Brain microvascular endothelial cell (primary cell): ENCODE results near the gene UNC13B.
A peak's percentile ranks its signal among the peaks of the same experiment; 100 is the strongest.
"Not testable (repeated sequence)": the region's sequence is repeated elsewhere in the genome, so short reads cannot be mapped to it uniquely, and the experiment has no call there.

Experiments used
- DNase-seq: peaks from one replicate; pipeline ENCODE4 v3.0.0-alpha.2; 2020
- H3K27ac ChIP-seq: fragments of 250-450 bp; sonication (Bioruptor Pico); 2 replicates; pipeline ENCODE4 v1.5.1; 2020; ENCODE audit warnings: mild to moderate bottlenecking, moderate library complexity
- H3K27me3 ChIP-seq: fragments of 250-450 bp; sonication (Bioruptor Pico); replicated peaks from 2 replicates; pipeline ENCODE4 v1.5.1; 2020; ENCODE audit warnings: mild to moderate bottlenecking
- H3K36me3 ChIP-seq: fragments of 250-450 bp; sonication (Bioruptor Pico); replicated peaks from 2 replicates; pipeline ENCODE4 v1.5.1; 2020; ENCODE audit warnings: mild to moderate bottlenecking
- H3K4me3 ChIP-seq: 2 replicates; pipeline ENCODE4 v1.5.1; 2011; ENCODE audit warnings: low read depth, mild to moderate bottlenecking, control low read depth, low read length, moderate library complexity
- in situ Hi-C: cut with HindIII; loops from 2 replicates; pipeline ENCODE4 v1.10.0; 2017; ENCODE audit warnings: low sequenced_read_pairs, low pct_ligation_motif_present
- TF ChIP-seq, protein P1 (sequence below): IDR thresholded peaks from 2 replicates; pipeline ENCODE4 v1.5.1; 2011; ENCODE audit warnings: low read depth, mild to moderate bottlenecking, moderate library complexity, low read length, control low read depth, inconsistent platforms; ENCODE audit errors: missing control alignments

Gene UNC13B

DNA sequence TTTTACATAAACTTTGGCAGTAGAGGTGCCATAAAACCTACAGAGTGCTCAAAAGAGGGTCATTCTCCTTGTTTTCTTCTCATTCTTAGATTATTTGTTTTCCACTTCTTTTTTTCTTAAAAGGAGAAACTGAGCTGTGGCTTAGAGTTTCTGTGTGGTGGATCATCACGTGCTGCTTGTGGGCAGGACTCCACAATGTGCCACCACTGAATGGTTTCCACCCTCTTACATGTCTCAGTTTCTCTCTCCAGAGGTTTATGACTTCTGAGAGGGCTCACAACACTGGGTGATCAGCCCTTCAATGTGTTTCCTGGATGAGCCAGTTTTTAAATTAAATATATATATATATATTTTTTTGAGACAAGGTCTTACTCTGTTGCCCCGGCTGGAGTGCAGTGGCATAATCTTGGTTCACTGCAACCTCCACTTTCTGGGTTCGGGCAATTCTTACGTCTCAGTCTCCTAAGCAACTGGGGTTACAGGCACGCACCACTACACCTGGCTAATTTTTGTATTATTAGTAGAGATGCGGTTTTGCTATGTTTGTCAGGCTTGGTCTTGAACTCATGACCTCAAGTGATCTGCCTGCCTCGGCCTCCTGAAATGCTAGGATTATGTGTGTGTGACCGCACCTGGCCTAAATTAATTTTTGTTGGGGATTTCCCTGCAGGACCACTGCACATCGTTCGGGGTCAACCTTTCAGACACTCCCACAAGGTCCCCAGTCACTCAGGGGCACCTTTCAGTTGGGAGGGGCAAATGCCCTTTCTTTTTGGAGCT lies 3.1 kb upstream of the UNC13B start:
- Histone ChIP-seq H3K27ac (no peak overlapping the region), H3K4me3 (no peak overlapping the region), H3K36me3 (no peaks in the 10 kb centered on the region), H3K27me3 (no peaks in the 10 kb centered on the region)
- no peak for DNase-seq
- TF ChIP-seq, protein P1, sequence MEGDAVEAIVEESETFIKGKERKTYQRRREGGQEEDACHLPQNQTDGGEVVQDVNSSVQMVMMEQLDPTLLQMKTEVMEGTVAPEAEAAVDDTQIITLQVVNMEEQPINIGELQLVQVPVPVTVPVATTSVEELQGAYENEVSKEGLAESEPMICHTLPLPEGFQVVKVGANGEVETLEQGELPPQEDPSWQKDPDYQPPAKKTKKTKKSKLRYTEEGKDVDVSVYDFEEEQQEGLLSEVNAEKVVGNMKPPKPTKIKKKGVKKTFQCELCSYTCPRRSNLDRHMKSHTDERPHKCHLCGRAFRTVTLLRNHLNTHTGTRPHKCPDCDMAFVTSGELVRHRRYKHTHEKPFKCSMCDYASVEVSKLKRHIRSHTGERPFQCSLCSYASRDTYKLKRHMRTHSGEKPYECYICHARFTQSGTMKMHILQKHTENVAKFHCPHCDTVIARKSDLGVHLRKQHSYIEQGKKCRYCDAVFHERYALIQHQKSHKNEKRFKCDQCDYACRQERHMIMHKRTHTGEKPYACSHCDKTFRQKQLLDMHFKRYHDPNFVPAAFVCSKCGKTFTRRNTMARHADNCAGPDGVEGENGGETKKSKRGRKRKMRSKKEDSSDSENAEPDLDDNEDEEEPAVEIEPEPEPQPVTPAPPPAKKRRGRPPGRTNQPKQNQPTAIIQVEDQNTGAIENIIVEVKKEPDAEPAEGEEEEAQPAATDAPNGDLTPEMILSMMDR: no peak
- in situ Hi-C loops: no loop called here

DNA sequence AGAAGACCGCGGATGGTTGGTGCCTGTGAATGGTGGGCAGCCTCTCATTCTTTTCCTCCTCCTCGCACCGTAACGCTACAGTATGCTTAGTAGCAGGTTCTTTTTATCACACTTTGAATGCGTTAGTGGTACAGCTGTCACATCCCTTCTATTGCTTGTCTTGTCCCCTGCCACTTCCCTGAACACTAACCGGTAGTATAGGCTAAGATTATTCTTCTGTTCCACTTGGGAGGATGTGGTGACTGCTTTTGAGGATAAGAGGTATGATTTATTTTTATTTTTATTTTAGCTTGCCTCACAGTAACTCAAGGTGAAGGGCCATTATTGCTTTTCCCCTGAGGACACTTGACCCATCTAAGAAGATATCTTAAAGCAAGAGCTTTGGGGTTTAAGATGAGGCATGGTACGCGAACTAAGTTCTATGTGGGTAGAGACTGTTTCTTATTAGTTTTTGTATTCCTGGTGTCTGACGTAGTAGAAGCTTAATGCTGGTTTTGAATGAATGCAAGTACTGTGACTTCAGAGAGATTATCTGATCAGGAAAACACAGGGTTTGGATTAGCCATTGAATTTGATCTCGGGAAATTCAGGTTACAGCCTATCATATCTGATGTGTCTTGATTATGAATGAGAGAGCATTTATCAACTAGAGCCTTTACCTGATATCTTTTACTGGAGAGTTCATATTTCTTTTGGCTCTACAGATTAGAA lies 951 bp downstream of the UNC13B start:
- no peak for DNase-seq
- in situ Hi-C loops: no loop called here
- Histone ChIP-seq H3K27me3 (no peaks in the 10 kb centered on the region), H3K27ac (no peak overlapping the region), H3K36me3 (no peaks in the 10 kb centered on the region), H3K4me3 (peak overlapping the region; percentile 89)
- TF ChIP-seq, protein P1: no peak

DNA sequence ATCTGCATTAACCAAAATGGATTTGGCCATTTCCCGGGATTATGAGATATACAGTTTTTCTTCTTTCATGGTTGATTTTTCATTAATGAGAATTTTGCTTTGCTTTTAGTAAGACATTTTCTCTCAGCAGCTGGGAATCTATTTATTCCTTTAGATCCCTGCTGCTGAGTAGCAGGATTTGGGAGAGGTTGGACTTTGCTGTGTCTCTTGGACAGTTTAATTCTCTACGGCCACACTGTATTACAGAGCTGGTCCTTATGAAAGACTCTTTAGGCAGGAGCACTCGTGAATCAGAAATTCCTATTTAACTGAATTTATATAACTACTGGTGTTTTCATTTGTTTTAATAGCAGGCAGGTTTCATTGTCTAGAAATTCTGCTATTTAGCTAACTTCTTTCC lies 1.6 kb downstream of the UNC13B start:
- no peak for DNase-seq
- in situ Hi-C loops: no loop called here
- Histone ChIP-seq H3K4me3 (no peak overlapping the region), H3K36me3 (no peaks in the 10 kb centered on the region), H3K27ac (no peak overlapping the region), H3K27me3 (no peaks in the 10 kb centered on the region)
- TF ChIP-seq, protein P1: no peak

DNA sequence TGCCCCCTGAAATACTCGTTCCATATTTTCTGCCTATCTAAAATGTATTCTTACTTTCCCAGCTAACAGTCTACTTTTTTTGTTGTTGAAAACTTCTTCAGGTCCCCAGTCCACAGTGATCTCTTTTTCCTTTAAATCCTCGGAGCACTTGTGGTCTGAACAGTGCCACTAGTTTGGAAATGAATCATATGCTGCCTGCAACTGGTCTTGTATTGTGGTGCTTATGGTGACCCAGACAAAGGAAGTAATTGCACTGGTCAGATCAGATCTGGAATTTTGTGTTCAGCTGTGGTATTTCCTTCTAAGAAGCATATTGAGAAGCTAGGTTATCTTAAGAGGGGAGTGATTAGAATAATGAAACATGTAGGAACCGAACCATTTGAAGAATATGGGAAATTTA lies 2.9 kb downstream of the UNC13B start:
- no peak overlapping the region for H3K4me3 ChIP-seq
- TF ChIP-seq, protein P1: no peak
- in situ Hi-C loops: no loop called here
- no peaks in the 10 kb centered on the region for H3K36me3 ChIP-seq
- no peak overlapping the region for H3K27ac ChIP-seq
- DNase-seq: peak; percentile 71
- no peaks in the 10 kb centered on the region for H3K27me3 ChIP-seq

DNA sequence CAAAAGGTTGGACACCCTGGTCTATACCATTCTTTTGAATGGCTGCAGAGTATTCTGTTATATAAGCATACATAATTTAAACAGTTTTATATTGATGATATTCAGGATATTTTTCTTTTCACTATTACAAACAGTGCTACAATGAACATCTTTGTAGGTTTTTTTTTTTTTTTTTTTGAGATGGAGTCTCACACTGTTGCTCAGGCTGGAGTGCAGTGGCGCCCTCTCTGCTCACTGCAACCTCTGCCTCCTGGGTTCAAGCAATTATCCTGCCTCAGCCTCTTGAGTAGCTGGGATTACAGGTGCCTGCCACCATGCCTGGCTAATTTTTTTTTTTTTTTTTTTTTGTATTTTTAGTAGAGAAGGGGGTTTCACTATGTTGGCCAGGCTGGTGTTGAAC lies 5.6 kb downstream of the UNC13B start:
- H3K27me3 ChIP-seq, H3K27ac ChIP-seq, H3K36me3 ChIP-seq, in situ Hi-C loops, DNase-seq, H3K4me3 ChIP-seq: not testable (repeated sequence)

DNA sequence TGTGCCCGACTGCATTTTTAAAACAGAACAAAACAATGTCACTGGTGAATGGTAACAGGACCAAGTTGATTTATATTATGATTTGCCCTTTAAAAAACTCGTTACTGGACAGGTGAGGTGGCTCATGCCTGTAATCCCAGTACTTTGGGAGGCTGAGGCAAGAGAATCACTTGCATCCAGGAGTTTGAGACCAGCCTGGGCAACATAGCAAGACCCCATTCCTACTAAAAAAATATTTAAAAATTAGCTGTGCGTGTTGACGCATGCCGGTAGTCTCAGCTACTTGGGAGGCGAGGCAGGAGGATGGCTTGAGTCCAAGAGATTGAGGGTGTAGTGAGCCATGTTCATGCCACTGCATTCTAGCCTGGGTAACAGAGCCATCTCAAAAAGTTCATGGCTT lies 7.2 kb downstream of the UNC13B start:
- no peak for DNase-seq
- in situ Hi-C loops: no loop called here
- Histone ChIP-seq H3K4me3 (no peak overlapping the region), H3K27ac (no peak overlapping the region), H3K36me3 (no peaks in the 10 kb centered on the region), H3K27me3 (no peaks in the 10 kb centered on the region)
- TF ChIP-seq, protein P1: no peak
